ENCODE data around the gene ACACB.

The ACACB gene

GRCh38 chr12:109302770-109303169 lies 186.4 kb downstream of the ACACB start:
- H3K4me2 ChIP-seq (ENCODE audit: low read length) = no peak overlapping the region
- no peak for TF ChIP-seq EZH2 (IDR thresholded peaks at IDR 0.05; ENCODE audit: borderline replicate concordance, low read length)
- no peak for TF ChIP-seq CTCF (IDR thresholded peaks at IDR 0.05; ENCODE audit: low read length)
- no peaks in the 10 kb centered on the region for H3K9me2 ChIP-seq (ENCODE audit: low read depth, low read length)
- no peaks in the 10 kb centered on the region for H3K4me1 ChIP-seq (ENCODE audit: insufficient read depth, low read length, severe bottlenecking)
- no peak overlapping the region for H3K4me3 ChIP-seq (ENCODE audit: low read depth, low read length, poor library complexity, severe bottlenecking)
- no peaks in the 10 kb centered on the region for H3K36me3 ChIP-seq (ENCODE audit: insufficient read depth, low read length)
- no peak overlapping the region for H3K27ac ChIP-seq (ENCODE audit: low read depth, low read length, poor library complexity, severe bottlenecking)
- no peaks in the 10 kb centered on the region for H3K9me3 ChIP-seq (ENCODE audit: low read length)
- no peaks in the 10 kb centered on the region for H3F3A ChIP-seq (ENCODE audit: insufficient read depth, low read length)
- no peak overlapping the region for H2AFZ ChIP-seq (ENCODE audit: low read length)
- H3K9ac ChIP-seq (ENCODE audit: low read length) = no peak overlapping the region
- H3K27me3 ChIP-seq (ENCODE audit: insufficient read depth, low read length) = no peaks in the 10 kb centered on the region
- H3K79me2 ChIP-seq (ENCODE audit: insufficient read depth, low read length) = no peaks in the 10 kb centered on the region
- H4K20me1 ChIP-seq (ENCODE audit: insufficient read depth, low read length) = no peaks in the 10 kb centered on the region

GRCh38 chr12:109304485-109304884 lies 188.1 kb downstream of the ACACB start:
- Histone ChIP-seq H3K27me3 (ENCODE audit: insufficient read depth, low read length) (no peaks in the 10 kb centered on the region), H3K4me2 (ENCODE audit: low read length) (no peak overlapping the region), H3K36me3 (ENCODE audit: insufficient read depth, low read length) (no peaks in the 10 kb centered on the region), H3F3A (ENCODE audit: insufficient read depth, low read length) (no peaks in the 10 kb centered on the region), H2AFZ (ENCODE audit: low read length) (no peak overlapping the region), H3K4me1 (ENCODE audit: insufficient read depth, low read length, severe bottlenecking) (no peaks in the 10 kb centered on the region), H3K9me3 (ENCODE audit: low read length) (no peaks in the 10 kb centered on the region), H4K20me1 (ENCODE audit: insufficient read depth, low read length) (no peaks in the 10 kb centered on the region), H3K27ac (ENCODE audit: low read depth, low read length, poor library complexity, severe bottlenecking) (no peak overlapping the region), H3K4me3 (ENCODE audit: low read depth, low read length, poor library complexity, severe bottlenecking) (no peak overlapping the region), H3K9ac (ENCODE audit: low read length) (no peak overlapping the region), H3K9me2 (ENCODE audit: low read depth, low read length) (no peaks in the 10 kb centered on the region), H3K79me2 (ENCODE audit: insufficient read depth, low read length) (no peaks in the 10 kb centered on the region)
- TF ChIP-seq CTCF (IDR thresholded peaks at IDR 0.05; ENCODE audit: low read length) = no peak
- TF ChIP-seq EZH2 (IDR thresholded peaks at IDR 0.05; ENCODE audit: borderline replicate concordance, low read length) = no peak

- H3K9ac ChIP-seq (ENCODE audit: low read length) = no peak overlapping the region
- no peaks in the 10 kb centered on the region for H3K27me3 ChIP-seq (ENCODE audit: insufficient read depth, low read length)
- no peak overlapping the region for H2AFZ ChIP-seq (ENCODE audit: low read length)
- no peaks in the 10 kb centered on the region for H3F3A ChIP-seq (ENCODE audit: insufficient read depth, low read length)
- H3K27ac ChIP-seq (ENCODE audit: low read depth, low read length, poor library complexity, severe bottlenecking) = no peak overlapping the region
- H3K79me2 ChIP-seq (ENCODE audit: insufficient read depth, low read length) = no peaks in the 10 kb centered on the region
- H3K4me1 ChIP-seq (ENCODE audit: insufficient read depth, low read length, severe bottlenecking) = peaks cover 6% of the 10 kb centered on the region
- H3K4me2 ChIP-seq (ENCODE audit: low read length) = no peak overlapping the region
- H3K36me3 ChIP-seq (ENCODE audit: insufficient read depth, low read length) = no peaks in the 10 kb centered on the region
- H3K9me2 ChIP-seq (ENCODE audit: low read depth, low read length) = no peaks in the 10 kb centered on the region
- TF ChIP-seq CTCF (IDR thresholded peaks at IDR 0.05; ENCODE audit: low read length) = no peak
- no peak for TF ChIP-seq EZH2 (IDR thresholded peaks at IDR 0.05; ENCODE audit: borderline replicate concordance, low read length)
- no peaks in the 10 kb centered on the region for H4K20me1 ChIP-seq (ENCODE audit: insufficient read depth, low read length)
- no peaks in the 10 kb centered on the region for H3K9me3 ChIP-seq (ENCODE audit: low read length)
- H3K4me3 ChIP-seq (ENCODE audit: low read depth, low read length, poor library complexity, severe bottlenecking) = no peak overlapping the region
Measured at GRCh38 chr12:109305547-109305946, 189.2 kb downstream of the ACACB start.

All from OCI-LY1 (cell line).